Stimulated activated CD8-positive, alpha-beta memory T cell treated with anti-CD3 and anti-CD28 coated beads, Interleukin-4, amount 100 ng/mL, for 24 hours (primary cell): ENCODE data around the gene IBA57.
"Not testable (repeated sequence)": the region's sequence is repeated elsewhere in the genome, so short reads cannot be mapped to it uniquely, and the experiment has no call there.

ENCODE experiments used
- DNase-seq: peaks from one replicate; pipeline ENCODE4 v3.0.0-alpha.2; 2020; ENCODE audit warnings: low read depth

Gene IBA57

GRCh38 chr1:228226956-228227791, 61.6 kb downstream of the IBA57 start:
- no peak for DNase-seq

- DNase-seq, result not testable (repeated sequence)
Observed at GRCh38 chr1:228228147-228228546, 62.5 kb downstream of the IBA57 start.

- DNase-seq, result no peak
Observed at GRCh38 chr1:228228601-228229074, 63.0 kb downstream of the IBA57 start.

- no peak for DNase-seq
Observed at GRCh38 chr1:228231189-228231588, 65.6 kb downstream of the IBA57 start.
